GM18507 (cell line): ENCODE data around the gene ETV6.

ENCODE experiments used
- DNase-seq: peaks from one replicate; pipeline ENCODE4 v3.0.0; 2011; ENCODE audit warnings: low read depth; ENCODE audit not compliant: insufficient read length; ENCODE audit errors: extremely low spot score
- FAIRE-seq: peaks from 2 replicates; lab custom pipeline; 2011; peaks lifted over from hg19 to GRCh38; lab: Jason Lieb, UNC

Gene ETV6

GRCh38 chr12:11686120-11686519 is 36.6 kb downstream of the ETV6 start:
- no peak for DNase-seq
- no peak for FAIRE-seq

GRCh38 chr12:11687528-11687927 is 38.1 kb downstream of the ETV6 start:
- DNase-seq (no peak), FAIRE-seq (no peak)

DNA sequence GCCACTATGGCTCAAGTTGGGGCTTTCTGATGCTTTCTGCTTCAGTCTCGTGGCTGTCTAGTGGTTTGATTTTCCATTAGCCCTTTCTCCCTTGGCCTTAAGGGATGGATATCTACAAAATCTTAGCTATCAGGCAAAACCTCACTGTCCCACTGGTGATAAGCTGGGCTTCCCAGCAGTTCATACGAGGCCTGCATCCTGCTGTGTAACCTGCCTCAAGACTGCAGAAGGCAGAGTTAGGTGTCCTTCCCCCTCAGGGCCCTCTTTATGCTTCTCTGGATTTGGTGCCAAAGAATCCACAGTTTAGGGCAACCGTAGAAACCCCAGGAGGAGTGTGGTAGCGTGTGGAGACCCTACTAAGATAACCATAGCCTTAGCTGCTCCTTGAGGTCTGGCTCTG is 38.9 kb downstream of the ETV6 start:
- FAIRE-seq: no peak
- no peak for DNase-seq

GRCh38 chr12:11688831-11689230 is 39.4 kb downstream of the ETV6 start:
- FAIRE-seq (no peak), DNase-seq (no peak)

DNA sequence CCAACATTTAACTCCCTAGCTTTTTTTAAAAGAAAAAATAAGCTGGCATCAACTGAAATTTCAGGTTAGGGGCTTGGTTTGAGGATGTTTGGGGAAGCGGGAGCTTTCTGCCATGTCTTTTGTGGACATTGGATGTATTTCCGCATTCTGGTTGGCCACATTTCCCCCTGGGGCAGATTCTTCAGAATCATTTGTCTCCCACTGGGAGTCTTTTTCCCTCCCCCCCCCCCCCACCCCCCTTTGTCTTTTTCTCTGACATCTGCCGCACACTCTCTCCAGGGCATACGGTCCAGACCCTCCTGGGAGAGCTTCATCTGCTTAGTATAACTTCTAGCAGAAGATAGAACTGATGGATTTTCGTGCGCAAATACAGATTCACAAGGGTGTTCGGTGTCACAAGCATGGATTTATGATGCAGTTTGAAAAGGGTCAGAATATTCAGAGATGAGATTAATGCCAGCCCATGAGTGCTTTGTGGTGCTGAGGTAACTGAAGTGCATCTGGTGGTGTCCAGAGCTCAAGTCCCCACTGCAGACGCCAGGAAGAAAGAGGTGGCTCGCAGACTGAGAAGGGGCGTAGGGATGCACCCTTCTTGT is 40.2 kb downstream of the ETV6 start:
- DNase-seq: no peak
- FAIRE-seq: no peak

GRCh38 chr12:11693067-11693466 is 43.6 kb downstream of the ETV6 start:
- FAIRE-seq (no peak), DNase-seq (no peak)

DNA sequence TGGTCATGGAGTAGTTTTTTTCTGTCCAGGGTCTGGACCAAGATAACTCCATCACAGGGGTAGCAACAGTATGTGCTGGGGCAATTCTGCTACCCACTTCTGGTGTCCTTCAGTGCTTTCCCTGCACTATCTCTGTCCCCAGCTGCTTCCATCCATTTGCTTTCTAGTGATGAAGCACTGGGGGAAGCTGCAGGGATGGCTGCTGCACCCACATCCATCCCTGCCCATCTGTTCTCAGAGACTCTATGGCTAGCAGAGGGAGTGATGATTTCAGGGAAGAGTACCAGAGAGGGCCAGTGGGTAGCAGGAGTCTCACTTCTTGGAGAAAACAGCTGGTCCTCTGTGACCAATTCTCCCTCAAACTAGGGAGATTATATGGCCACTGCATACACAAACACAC is 44.1 kb downstream of the ETV6 start:
- DNase-seq (no peak), FAIRE-seq (no peak)

- no peak for DNase-seq
- FAIRE-seq: no peak
Observed at GRCh38 chr12:11694528-11694927, 45.1 kb downstream of the ETV6 start.

DNA sequence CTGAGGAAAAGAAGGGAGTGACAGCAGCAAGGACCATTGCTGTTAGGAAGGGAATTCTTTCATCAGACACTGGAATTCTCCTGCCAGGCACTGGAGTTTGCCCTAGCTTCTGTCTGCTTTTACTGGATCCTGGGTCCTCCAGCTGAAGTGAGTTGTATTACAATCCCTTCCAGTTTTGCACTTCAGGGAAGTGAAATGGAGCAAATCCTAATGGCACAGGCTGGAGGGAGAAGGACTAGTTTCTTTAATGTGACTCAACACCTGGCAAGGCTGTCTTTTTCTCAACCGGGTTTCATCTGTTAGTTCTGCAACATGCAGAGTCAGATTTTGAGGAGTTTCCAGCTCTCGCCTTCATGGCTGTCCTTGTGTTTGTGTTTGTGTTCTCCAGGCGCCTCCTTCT is 45.8 kb downstream of the ETV6 start:
- no peak for DNase-seq
- no peak for FAIRE-seq

DNA sequence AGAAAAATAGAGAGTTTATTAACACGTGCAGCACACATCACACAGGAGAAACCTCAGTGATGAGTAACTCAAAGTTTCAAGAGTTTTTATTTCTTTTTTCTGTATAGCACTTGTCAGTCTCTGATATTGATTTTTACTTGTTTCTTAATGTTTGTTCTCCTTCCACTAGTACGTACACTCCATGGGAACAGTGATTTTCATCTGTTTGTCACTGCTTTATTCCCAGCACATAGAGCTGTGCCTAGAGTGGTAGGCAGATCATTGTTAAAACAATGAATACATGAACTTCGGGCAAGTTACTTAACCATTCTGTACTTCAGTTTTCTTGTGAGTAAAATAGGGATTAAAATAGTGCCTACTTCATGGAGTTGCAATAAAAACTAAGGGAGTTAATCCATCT is 46.6 kb downstream of the ETV6 start:
- FAIRE-seq (no peak), DNase-seq (no peak)

DNA sequence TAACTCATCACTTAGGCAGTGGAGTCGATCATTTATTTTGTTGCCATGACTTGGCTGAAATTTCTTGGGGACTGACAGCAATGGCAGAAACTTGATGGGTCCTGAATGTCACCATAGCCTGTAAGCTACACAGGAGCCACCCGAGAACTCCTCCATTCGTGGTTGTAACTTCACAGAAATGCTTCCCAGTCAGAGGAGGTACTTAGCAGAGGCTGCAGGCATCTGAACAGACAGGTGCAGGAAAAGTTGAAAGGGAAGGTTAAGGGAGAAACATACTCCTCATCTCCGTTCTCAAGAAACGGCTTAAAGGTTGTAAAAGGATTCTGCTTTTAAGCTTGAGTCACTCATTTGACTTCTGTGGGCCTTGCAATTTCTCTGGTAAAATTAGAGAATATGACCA is 47.7 kb downstream of the ETV6 start:
- FAIRE-seq (peak; percentile 59), DNase-seq (no peak)

DNA sequence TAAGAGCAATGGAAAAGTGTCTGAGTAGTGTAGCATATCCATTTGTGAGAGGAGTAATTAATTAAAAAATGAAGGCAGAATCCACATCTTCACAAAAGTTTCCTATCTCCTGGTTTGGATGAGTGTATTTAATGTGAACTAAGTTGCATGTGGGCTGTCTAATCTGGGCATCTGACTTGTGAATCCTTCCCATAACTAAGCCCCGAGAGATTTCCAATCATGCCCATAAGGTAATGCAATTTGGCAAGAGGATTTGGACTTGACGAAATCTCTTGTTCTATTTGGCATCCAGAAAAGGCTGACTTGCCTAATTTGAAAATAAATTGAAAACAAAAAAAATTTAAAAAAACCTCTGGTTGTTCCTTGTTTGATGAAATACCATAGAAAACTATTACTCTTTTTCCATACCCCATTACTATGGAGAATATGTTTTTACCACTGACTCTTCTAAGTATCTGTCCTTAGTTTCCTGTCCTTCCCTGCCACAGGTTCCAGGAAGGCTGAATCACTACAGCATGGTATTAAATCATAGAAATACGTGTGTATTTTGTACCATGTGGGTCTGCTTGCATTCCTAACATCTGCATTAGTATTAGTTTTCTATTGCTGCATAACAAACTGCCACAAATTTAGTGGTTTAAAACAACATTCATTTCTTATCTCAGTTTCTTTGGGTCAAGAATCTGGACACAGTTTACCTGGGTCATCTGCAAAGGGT is 48.4 kb downstream of the ETV6 start:
- no peak for FAIRE-seq
- DNase-seq: no peak

DNA sequence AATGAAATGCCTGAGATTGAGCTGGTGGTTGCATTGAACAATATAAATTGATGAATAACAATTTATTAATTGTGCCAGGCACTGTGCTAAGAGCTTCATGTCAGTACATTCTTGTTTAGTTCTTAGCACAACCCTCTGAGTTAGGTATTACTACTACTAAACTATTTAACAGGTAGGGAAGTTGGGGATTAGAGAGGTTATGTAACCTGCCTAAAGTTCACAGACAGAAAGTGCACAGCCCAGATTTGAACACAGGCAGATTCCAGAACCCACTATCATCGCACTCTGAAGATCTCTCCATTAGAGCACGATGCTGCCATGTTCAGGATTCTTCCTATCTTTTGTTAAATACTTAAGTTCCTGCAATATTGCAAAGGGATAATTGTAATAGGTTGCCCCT is 49.3 kb downstream of the ETV6 start:
- FAIRE-seq (peak; percentile 64), DNase-seq (no peak)

GRCh38 chr12:11701433-11701832 is 52.0 kb downstream of the ETV6 start:
- FAIRE-seq (no peak), DNase-seq (no peak)

DNA sequence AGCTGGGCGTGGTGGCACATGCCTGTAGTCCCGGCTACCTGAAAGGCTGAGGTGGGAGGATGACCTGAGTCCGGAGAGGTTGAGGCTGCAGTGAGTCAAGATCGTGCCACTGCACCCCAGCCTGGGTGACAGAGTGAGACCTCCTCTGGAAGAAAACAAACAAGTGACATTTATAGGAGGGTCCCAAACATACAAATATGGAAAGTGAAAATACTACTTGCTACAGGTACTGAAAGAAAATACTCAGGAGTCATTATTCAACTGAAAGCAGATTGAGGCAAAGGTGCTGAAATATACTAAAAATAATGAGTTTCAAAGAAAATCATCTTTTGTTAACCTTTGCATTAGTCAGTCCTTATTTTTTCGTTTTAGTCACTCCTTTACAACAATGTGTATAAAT is 53.5 kb downstream of the ETV6 start:
- FAIRE-seq: peak; percentile 75
- no peak for DNase-seq

GRCh38 chr12:11703378-11703777 is 53.9 kb downstream of the ETV6 start:
- FAIRE-seq (no peak), DNase-seq (no peak)

DNA sequence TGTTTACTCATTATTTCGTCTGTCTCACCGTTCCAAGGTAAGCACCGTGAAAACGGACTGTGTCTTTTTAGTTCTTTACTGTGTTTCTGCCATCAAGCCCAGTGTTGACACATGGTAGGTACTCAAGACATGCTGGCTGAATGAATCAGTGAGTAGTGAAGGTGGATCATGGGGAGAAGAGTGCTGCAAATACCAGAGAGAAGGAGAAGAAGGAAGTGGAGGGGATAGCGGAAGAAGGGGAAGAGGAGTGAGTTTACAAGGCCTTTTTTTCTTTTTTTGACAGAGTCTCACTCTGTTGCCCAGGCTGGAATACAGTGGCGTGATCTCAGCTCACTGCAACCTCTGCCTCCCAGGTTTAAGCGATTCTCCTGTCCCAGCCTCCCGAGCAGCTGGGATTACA is 54.6 kb downstream of the ETV6 start:
- no peak for DNase-seq
- FAIRE-seq: no peak

DNA sequence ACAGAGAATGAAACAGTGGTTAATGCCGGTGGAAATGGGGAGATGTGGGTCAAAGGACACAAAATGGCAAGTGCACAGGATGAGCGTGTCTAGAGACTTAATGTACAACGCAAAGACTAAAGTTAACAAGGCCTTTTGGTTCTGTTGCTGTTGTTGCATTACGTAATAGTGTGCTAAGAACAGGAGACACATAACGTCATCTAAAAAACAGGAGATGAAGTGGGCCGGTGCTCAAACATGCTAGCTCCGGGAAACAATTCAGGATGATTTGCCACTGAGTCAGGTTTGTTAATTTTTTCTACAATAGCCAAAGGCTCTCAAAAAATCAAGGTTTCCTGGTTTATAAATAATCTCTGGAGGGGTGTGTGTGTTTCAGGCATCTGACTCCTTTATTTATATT is 55.5 kb downstream of the ETV6 start:
- DNase-seq: no peak
- FAIRE-seq: no peak

DNA sequence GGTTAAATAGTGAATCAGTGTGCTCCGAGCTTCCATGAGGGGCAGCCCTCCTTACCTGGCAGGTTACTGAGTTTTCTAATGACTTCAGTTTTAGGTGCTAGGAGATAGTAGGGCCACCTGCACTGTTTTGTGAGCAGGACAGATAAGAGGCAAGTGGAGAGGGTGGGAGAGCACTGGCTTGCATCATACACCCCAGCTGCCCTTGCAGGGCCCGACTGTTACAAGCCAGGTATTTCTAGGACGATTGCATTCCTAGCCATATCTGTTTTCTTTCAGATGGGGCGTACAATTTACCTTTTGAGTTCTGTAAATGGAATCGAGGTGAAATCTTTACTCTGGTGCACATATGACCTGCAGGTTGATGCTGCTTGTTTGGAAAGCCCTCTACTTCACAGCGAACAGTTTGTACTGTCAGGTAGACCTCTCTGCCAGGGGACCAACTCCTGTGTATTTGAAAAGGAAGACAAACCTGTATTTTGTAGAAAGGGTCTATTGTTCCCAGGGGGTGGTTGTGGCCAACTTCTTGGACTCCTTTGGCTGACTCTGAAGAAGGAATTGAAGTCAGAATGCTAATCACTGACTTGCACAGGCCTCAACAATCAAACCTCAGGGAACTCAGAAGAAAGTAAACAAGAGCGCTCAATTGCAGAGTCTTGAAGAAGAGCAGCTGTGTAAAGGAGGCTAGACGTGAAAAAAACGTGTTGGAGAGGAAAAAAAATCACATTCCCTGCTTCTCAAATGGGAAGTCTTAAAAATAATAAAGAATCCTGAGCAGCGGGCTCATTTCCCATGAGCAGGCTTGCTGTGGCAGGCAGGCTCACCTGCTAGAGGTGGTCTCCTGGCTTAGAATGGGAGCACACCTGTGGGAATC is 57.3 kb downstream of the ETV6 start:
- FAIRE-seq (no peak), DNase-seq (no peak)

GRCh38 chr12:11707535-11707934 is 58.1 kb downstream of the ETV6 start:
- FAIRE-seq (no peak), DNase-seq (no peak)

DNA sequence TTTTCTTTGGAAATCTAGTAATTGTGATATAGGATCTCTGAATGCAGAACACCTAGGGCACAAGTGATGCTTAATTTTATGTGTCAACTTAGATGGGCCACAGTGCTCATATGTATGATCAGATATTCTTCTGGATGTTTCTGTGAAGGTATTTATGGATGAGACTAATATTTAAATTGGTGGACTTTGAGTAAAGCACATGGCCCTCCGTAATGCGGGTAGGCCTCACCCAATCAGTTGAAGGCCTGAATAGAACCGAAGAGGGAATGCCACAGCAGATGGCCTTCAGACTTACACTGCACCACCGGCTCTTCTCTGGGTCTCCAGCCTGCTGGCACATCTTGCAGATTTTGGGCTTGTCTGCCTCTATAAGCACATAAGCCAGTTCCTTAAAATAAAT is 60.0 kb downstream of the ETV6 start:
- no peak for DNase-seq
- FAIRE-seq: no peak
